Measurements from ENCODE around the gene BTBD6.

BTBD6 gene

DNA sequence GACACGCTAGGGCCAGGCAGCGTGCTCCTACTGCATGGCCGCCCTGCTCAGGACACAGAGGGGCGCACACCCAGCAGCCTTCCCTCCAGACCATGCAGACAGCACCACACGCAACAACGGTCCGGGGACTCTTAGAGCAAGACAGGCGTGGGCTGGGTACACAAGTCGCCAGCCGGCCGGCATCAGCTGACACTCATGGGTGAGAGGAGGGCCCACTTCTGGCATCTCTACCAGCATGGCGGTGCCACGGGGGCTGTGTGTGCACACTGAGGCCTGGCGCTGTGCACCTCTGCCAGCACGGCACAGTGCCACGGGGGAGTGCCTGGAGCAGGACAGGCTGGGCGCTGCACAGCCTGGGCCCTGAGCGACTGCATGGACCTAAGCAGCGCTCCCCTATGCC is 6.7 kb upstream of the BTBD6 start:
- FAIRE-seq, result no peak

DNA sequence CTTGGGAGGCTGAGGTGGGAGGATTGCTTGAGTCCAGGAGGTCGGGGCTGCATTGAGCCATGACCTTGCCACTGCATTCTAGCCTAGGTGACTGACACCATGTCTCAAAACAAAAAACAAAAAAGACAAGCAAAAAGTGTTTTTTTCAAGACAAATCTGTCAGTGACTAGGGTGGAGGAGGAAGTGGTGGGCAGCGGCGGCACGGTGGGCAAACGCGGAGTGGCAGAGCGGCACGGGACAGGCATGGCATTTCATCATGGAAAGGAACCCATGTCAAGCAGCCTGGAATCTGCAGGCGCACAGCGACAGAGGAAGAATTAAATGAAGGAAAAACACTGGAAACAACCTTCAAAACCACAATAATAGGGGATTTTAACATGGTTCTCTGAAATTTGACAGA is 4.0 kb upstream of the BTBD6 start:
- FAIRE-seq, result no peak

DNA sequence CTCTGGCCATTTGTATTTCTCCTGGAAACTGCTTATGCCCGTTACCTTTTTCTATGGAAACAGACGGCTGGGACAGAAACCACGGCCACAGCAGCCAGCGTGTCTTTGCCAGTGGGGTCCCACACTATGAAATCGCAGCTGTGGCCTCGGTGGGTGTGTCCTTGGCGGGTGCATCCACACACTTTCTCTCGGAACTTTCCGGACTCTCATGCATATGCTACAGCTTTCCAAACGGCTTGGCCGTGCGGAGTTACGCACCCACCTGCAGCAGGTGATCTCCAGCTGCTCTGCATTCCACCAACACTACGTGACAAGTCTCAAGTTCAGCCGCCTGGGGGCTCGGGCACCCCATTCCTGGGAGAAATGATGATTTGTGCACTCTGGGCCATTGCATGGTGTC is 1.3 kb upstream of the BTBD6 start:
- FAIRE-seq, result no peak

DNA sequence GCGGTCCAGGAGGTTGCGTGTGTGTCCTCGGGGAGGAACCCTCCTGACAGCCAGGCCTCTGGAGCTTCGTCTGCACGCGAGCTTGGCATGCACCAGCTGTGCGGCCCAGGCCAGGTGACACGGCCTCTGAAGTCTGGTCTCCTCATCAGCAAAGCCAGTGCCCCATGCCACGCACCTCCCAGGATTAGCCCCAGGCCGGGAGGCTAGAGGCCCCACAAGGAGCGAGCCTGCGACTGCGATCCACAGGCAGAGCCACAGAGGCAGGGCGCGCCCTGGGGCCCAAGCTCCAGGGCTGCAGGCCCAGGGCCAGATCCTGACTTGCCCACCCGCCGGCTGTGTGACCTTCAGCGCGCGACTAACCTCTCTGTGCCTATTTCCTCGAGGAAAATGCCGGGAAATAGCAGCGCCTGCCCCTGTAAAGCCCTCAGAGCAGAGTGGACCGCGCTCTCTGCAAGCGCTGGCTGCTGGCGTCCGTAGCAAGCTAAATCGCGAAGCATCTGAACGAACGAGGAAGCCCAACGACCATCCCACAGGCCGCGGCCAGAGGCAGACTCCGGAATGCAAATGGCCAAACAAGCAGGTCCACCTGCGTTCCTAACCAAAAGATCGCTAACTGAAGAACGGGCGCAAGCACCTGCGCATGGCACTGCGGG is 492 bp upstream of the BTBD6 start:
- no peak for FAIRE-seq

DNA sequence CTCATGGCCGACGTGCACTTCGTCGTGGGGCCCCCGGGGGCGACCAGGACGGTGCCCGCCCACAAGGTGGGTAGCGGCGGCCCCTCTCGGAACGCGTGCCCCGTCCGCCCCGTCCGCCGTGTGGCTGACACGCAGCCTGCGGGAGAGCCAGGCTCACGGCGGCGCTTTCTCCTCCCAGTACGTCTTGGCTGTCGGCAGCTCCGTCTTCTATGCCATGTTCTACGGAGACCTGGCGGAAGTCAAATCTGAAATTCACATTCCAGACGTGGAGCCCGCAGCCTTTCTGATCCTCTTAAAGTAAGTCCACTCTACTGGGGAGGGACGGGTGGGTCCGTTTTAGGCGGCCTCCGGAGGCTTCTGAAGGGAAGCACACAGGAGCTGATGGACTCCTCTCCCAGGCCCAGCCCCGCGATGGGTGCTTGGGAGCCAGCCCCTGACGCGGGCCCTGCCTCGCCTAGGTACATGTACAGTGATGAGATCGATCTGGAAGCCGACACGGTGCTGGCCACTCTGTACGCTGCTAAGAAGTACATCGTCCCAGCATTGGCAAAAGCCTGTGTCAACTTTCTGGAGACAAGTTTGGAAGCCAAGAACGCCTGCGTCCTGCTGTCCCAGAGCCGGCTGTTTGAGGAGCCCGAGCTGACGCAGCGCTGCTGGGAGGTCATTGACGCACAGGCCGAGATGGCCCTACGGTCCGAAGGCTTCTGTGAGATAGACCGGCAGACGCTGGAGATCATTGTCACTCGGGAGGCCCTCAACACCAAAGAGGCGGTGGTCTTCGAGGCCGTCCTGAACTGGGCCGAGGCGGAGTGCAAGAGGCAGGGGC is 1.1 kb downstream of the BTBD6 start:
- FAIRE-seq, result no peak

DNA sequence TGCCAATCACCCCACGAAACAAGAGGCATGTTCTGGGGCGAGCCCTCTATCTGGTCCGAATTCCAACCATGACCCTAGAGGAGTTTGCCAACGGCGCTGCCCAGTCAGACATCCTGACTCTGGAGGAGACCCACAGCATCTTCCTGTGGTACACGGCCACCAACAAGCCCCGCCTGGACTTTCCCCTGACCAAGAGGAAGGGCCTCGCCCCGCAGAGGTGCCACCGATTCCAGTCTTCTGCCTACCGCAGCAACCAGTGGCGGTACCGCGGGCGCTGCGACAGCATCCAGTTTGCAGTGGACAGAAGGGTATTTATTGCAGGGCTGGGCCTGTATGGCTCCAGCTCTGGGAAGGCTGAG is 1.7 kb downstream of the BTBD6 start:
- no peak for FAIRE-seq

DNA sequence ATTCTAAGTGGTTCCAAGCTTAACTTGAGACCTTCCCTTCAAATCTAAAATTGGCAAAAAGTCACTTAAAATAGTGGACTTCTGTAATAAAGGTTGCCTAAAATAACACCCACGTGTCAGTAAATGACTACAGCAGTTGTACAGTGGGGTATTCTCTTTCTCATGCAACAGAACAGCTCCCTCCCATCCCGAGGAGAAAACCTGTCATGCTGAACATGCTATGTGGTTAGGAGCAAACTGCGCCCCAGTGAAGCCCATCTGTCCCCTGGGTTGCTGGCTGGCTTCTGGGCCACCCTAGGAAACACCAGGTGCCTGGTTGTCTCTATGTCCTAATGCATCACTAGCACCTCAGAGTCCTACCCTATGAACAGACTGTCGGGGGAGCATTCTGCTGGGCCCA is 2.7 kb downstream of the BTBD6 start:
- no peak for FAIRE-seq

DNA sequence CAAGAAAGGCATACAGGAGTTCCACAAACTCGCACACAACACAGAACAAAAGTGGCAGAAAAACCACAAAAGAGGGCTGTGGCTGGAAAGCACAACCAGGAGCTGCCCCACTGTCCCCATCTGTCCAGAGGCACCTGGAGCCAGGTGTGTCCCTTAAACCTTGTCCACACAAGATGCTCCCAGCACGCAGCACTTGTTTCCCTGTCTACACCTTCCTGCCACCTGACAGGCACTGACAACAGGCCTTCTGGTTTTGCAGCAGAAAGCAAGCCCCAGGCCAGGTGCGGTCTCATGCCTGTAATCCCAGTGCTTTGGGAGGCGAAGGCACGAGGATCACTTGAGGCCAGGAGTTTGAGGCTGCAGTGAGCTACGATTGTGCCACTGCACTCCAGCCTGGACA is 3.6 kb downstream of the BTBD6 start:
- no peak for FAIRE-seq

DNA sequence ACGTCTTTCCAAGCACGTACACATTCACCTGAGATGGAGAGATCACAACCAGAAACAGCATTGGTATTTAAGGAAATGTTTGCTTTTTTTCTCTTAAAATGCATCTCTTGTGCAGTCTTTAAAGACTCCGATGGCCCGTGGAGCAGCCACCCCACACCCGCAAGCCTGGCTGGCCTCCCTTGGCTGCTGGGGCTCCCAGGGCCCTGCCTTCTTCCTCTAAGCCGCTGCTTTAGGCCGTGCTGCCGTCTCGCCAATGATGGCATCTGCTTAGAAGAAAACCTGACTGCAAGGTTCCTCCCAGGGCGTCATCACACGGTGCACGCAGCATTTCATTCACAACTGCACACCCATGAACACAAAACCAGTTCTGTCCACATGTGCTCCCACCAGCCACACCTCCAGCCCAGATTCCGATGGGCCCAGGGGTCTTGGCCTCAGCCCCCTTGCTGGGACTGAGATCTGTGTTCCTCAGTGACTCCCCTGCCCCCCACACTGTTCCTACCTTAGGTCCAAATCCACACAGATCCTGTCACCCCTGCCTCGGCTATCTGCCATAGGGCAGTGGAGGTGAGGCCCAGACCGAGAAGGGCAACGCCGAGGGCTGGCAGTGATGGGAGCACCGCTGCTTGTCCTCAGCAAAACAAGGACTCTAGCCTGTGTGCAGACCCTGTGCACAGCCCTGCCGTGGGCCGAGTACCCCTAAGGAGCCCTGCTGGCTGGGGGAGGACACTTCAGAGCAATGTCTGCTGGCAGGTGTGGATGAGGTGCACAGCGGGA is 4.4 kb downstream of the BTBD6 start:
- no peak for FAIRE-seq

DNA sequence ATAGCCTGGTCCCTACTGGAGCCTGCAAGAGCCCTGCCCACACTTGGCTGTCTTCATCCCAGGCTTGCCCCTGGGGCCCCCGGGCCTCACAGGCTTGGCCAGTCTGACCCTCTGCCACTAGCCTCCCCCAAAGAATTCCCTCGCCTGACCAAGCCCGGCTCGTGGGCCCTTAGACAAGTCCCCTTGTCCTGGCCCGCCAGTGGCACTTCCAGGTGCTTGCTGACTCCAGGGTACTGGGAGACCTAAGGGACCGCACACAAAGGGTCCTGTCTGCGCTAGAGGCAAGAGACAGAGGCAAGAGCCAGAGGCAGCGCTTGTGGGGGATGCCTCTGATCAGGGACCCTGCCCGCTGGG is 5.0 kb downstream of the BTBD6 start:
- FAIRE-seq, result no peak

DNA sequence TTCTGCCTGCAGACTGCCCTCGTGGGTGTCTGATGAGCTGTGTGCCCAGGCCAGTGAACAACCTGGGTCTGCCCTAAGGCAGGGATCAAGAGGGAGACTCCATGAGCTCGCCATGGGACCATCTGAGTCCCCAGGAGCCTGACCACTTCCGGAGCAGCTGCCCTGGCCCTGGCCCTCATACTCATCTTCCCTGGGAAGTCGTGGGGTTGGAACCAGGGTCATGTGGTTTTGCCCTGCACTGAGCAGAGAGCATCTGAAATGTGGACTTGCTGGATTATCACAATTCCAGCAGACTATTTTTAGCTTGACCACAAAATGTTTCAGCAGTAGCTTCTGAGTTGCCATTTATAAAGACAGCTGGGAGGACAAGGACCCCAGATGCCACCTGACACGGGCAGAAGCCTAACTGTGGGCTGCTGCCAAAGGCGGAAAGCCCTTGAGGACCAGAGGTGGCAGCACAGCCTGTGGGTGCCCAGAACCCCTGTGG is 6.7 kb downstream of the BTBD6 start:
- no peak for FAIRE-seq

DNA sequence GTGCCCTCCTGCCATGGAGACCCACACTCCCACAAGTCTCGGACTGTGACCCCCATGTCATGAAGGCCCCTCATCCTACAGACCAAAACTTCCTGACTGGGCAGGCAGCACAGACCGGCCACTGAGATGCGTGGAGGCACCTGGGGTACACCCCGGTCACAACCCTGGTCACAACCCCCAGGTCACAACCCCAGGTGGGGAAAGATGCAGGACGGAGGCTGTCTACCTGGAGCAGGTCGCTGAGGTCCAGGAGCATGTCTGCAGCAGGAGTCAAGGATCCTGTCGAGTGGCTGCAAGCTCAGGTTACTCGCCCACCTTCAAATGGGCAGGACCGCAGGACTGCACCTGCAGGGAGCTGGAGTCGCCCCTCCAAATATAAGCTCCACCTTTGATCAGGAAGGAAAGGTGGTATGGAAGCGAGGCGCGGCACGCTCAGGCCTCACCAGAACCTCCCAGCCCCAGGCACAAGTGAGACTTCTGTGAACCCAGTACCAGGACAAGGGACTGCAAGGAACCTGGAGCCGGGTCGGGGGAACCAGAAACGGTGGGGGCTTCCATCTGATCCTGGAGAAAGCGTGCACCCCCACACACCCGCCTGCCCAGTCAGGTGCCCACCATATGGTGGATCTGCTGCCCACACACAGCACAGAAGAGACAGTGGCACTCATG is 8.1 kb downstream of the BTBD6 start:
- no peak for FAIRE-seq

DNA sequence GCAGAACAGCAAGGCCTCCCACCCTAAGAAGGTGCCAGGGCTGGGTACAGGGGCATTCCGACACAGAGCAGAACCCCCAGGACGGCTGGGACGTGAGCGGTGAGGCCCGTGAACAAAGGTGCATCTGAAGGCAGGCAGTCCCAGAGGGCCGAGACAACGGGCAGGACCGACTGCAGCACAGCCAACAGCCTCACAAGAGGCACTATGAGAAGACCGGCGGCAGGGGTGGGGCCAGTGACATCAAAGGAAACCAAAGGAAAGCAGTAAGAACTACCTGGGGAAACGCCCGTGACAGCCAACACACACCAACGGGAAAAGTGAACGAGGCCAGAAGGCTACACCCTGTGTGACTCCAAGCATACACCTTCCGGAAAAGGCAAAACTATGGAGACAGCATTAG is 9.1 kb downstream of the BTBD6 start:
- no peak for FAIRE-seq

DNA sequence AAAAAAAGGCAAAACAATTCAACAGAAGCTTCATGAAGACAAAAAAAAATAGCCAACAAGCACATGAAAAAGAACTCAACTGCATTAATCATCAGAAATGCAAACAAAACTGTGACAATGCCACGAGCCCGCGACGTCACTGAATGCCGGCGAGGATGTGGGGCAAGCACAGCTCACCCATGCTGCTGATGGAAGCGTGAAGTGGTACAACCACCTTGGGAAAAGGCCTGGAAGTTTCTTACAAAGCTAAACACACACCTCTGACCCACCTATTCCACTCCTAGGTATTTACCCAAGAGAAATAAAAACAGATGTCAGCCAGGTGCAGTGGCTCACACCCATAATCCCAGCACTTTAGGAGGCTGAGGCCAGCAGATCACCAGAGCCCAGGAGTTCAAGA is 10.5 kb downstream of the BTBD6 start:
- FAIRE-seq, result no peak

DNA sequence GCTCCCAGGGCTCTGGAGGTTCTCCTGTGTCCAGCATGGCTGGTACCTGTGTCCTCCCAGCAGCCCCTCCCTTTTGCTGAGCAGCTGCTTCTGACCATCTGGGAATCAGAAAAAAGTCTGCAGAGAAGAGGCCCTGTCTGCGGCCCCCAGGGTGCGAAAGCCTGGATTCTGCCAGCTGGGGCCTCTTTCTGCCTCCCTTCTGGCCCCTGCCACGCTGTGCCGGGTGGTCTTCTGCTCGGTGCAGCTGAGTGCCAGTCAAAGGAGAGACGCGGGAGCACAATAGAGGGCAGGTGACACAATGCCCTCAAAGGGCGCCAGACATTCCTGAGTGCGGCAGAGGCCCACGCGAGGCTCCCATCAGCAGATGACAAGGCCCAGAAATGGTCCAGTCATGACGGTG is 12.6 kb downstream of the BTBD6 start:
- FAIRE-seq, result no peak

DNA sequence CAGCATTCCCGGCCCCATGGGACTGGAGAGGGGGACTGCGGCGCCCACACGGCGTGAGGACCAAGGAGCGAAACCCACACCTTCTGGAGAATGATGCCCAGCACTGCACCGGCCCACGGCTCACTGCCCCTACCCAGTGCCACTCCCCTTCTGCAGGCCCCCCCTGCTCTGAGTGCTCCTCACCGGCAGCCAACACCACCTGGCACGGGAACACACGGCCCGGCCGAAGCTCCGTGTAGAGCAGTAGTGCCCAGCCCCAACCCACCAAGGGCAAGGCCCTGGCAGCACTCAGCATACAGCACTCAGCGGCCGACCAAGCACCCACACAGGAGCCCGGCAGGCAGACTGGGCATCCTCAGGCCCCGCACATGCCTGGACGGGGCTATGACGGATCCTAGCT is 13.4 kb downstream of the BTBD6 start:
- FAIRE-seq, result no peak

DNA sequence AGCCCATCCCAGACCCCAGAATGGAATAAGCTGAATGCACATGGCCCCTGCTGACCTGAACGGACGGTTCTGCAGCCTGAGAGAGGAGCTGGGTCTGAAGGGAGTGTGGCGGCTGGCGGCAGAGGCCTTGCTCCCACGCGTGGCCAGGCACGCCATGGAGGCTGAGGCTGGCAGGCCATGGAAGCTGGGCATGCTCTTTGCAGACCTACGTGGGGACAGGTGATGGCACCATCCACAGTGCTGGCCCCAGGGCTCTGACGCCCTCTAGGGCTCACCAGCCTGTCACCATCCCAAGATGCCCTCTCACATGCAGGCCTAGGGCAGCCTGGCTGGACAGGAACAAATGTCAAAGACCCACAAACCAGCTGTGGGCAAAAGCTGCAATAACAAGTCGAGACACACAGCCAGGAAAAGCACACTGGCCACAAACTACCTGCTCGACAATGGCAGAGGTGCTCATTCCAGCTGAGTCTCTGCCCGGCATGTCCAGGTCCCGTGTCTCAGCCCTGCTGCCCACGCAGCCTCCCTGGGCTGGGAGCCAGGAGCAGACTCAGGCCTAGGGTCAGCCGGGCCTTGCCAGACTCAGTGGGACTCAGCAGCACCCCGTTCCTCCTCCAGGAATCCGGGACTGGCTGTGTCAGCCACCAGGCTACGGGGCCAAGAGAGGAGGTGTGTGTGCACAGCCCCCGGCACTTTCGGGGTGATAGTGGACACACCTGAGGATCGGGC is 19.7 kb downstream of the BTBD6 start:
- no peak for FAIRE-seq

DNA sequence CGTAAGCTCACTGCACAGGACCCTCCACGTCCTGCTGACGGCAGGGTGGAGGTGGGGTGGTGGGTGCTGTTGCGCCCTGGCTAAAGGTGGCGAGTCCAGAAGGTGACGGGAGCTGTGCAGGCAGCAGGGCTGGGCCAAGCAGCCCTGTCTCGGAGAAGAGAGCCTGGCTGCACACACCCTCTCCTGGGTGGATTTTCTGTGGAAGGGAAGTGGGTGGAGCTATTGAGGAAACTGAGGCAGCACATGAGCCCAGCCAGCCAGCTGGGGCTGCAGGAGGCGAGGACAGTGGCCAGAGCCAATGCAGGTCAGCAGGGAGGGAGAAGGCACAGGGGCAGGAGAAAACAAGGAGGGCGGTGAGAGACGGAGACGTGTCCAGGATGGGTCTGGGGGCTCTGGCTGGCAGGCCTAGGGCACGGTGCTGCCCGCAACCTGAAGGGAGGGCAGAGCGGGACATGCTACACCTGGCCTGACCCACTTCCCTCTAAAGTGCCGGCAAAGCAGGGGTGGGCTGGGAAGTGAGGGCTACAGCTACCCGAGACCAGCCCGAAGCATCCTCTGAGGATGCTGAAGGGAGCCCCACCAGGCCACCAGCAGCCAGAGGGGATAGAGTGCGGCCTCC is 20.5 kb downstream of the BTBD6 start:
- no peak for FAIRE-seq

DNA sequence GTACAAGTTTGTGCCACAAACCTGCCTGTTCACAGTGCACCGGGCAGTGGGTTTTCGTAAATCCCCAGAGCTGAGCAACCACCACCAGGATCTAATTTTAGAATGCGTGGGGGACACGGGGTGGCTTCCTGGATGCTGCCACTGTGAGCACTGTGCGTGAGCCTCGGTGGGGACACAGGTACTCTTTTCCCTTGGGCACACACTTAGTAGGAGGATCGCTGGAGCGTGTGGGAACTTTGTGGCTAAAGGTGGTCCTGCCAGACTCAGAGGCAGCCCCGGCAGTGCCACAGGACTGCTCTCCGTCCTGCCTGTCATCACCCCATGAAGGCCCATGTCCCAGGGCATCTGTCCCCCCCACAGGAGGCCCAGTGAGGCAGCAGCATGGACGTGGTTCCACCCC is 21.1 kb downstream of the BTBD6 start:
- FAIRE-seq, result no peak

DNA sequence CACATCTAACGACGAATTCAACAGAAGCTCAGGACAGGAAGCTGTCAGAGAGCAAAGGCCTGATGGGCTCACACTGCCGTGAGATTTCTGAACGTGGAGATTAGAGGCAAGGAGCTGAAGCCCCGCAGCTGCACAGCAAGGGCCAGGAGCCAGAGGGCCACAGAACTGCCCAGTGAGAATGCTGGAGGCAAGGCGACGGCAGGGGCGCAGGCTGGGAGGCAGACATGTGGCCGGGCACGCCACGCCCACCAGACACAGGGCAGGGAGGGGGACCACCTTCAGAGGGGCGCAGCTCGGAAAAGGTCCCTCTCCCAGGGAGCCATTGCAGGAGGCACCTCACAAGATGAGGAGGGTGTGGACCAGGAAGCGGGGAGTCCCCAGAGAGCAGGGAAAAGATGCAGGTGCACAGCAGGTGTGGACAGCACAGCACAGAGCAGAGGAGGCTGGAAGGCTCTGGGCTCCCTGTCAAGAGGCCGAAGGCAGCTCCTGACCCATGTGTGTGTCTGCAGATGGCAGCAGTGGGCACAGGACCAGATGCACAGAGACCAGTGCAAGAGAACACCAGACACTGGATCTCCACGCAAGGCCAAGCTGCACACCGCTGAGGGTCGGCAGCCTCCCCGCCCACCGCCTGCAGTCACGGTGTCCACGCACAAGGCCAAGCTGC is 23.0 kb downstream of the BTBD6 start:
- FAIRE-seq, result no peak

DNA sequence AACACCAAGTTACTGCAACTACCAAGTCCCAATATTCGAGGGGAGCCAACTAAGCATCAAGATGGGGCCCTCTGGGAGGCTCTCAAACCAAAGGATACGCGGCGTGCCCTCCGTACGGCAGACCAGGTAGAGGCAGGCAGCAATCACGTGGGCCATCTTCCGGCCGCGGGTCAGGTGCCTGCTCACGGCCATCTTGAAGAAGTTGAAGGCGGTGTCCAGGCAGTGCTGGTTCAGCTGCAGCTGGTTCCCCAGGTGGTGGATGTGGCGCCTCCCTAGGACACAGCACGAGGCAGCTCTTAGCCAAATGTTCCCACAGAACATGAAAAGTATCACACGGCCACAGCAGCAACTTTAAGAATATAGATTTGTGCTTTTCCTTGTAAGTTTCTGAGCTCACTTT is 24.3 kb downstream of the BTBD6 start:
- no peak for FAIRE-seq

DNA sequence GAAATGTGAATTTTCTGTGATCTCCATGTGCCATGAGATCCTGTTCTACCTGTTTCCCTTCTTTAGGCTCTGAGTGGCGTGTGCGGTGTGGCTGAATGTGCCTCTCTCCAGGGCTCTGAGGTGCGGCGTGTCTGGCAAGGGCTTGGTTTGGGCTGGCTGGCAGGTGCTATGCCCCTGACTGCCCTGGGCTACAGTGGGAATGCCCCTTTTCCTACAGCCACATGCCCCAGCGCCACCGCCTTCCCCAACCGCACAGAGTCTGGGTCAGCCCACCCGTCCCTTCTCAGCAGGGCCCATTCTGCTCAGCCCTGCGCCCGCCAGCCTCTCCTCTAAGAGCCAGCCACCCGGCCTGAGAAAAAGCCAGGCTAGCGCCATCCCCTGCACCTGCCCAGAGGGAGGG is 24.7 kb downstream of the BTBD6 start:
- no peak for FAIRE-seq
